Measurements from ENCODE around the gene CAPN11. TPM values are rescaled to one million over a fixed set of nuclear protein-coding genes. Genes with fewer than 3 reads are reported as not detected.

The CAPN11 gene
- total and polyA plus RNA-seq, 10 of the 15 experiments (the other 5 are each of a cell fraction or from before 2014, with no cell fraction given), result 0.05 to 0.44 (median 0.31) TPM

- in situ Hi-C loops (cut with MboI), result loop anchor here (10.0 kb wide), 1 partner anchor 45 kb away; no protein-coding TSS in a partner anchor
- intact Hi-C loops (cut with micrococcal nuclease; ENCODE audit: unreplicated experiment), result loop anchor here (5.0 kb wide), 1 partner anchor 188 kb away; no protein-coding TSS in a partner anchor
- no peaks in the 10 kb centered on the region for H3K9me3 ChIP-seq (replicated peaks; ENCODE audit: control insufficient read depth, insufficient read depth, low read length)
- ATAC-seq (no peak), FAIRE-seq (no peak), DNase-seq (ENCODE audit: low read depth, low spot score) (no peak)
- SMC1A ChIA-PET (ENCODE audit: uncharacterized antibody, unreplicated experiment), result interaction anchor here (0.6 kb wide), 1 partner anchor 13 kb away, joined by 4 read pairs; no protein-coding TSS in a partner anchor
- 58% methylated on average over 7 of the region's 7 CpGs for WGBS (ENCODE audit: insufficient coverage, insufficient replicate concordance, low lambda C conversion rate, missing lambda C conversion rate)
- BruUV-seq (replicated peaks), result no TSS peak
- H3K79me2 ChIP-seq (ENCODE audit: control insufficient read depth, insufficient read depth, low read length), result no peaks in the 10 kb centered on the region
- no peak overlapping the region for H3K4me2 ChIP-seq (ENCODE audit: control insufficient read depth, insufficient read depth)
- no peak overlapping the region for H3K9ac ChIP-seq (ENCODE audit: control insufficient read depth, insufficient read depth, low read length)
- no peak overlapping the region for H2AFZ ChIP-seq (ENCODE audit: control insufficient read depth, low read depth, low read length)
- H3K27ac ChIP-seq (ENCODE audit: control insufficient read depth, insufficient read depth), result no peak overlapping the region
- CTCF ChIA-PET, result interaction anchor here (9.3 kb wide), 1 partner anchor 52 kb away, joined by 85 read pairs; no protein-coding TSS in a partner anchor
- H3K4me1 ChIP-seq (ENCODE audit: control insufficient read depth, insufficient read depth, low read length), result no peaks in the 10 kb centered on the region; the same call in 1 of the 2 replicates
- no peaks in the 10 kb centered on the region for H3K27me3 ChIP-seq (replicated peaks in 1 of 2; ENCODE audit: control insufficient read depth in 2 of 2, insufficient read depth in 2 of 2, low read length in 1 of 2)
- no peaks in the 10 kb centered on the region for H4K20me1 ChIP-seq (ENCODE audit: control insufficient read depth, insufficient read depth)
- RAD21 ChIA-PET (ENCODE audit: unreplicated experiment), result interaction anchor here (1.8 kb wide), 1 partner anchor 54 kb away, joined by 9 read pairs; no protein-coding TSS in a partner anchor
- POLR2A ChIA-PET, result no interaction called here
- no peak overlapping the region for H3K4me3 ChIP-seq
- peaks cover 0 to 3% of the 10 kb centered on the region in 2 experiments; a peak in 3 of 4 replicates for H3K36me3 ChIP-seq (ENCODE audit: control insufficient read depth in 2 of 2, insufficient read depth in 2 of 2, low read length in 1 of 2)
- no peak for TF ChIP-seq RELB (IDR thresholded peaks at IDR 0.05; ENCODE audit: low read depth)
- TF ChIP-seq BMI1 (IDR thresholded peaks at IDR 0.05; ENCODE audit: borderline replicate concordance), result no peak
- TF ChIP-seq PML (IDR thresholded peaks at IDR 0.05; ENCODE audit: low read length), result no peak
- no peak for TF ChIP-seq LARP7 (IDR thresholded peaks at IDR 0.05)
- TF ChIP-seq CHD2 (IDR thresholded peaks at IDR 0.05; ENCODE audit: borderline replicate concordance, low read depth, low read length), result no peak
- no peak for TF ChIP-seq YBX1 (IDR thresholded peaks at IDR 0.05)
- no peak for TF ChIP-seq STAT1 (conservative IDR thresholded peaks at IDR 0.05)
- TF ChIP-seq IRF3 (IDR thresholded peaks at IDR 0.05), result no peak
- no peak for TF ChIP-seq NR2F1 (conservative IDR thresholded peaks at IDR 0.05)
- no peak for TF ChIP-seq MYB (IDR thresholded peaks at IDR 0.05; ENCODE audit: borderline replicate concordance, low read depth, low read length)
Measured at GRCh38 chr6:44149369-44150012, 9.1 kb upstream of the CAPN11 start.

All from GM12878 (cell line).